WTC11 (cell line): ENCODE measurements around the gene FLYWCH2.

Experiments
- CBFB ChIP-seq: sonication (generic); formaldehyde crosslinking; IDR thresholded peaks from 2 replicates; pipeline ENCODE4 v1.8.1; 2022; ENCODE audit warnings: mild to moderate bottlenecking, low read depth, missing genetic modification reagents
- CREB1 ChIP-seq: sonication (generic); formaldehyde crosslinking; IDR thresholded peaks from 2 replicates; pipeline ENCODE4 v1.8.0; 2023; ENCODE audit warnings: mild to moderate bottlenecking, missing genetic modification reagents
- FOXP1 ChIP-seq: sonication (generic); formaldehyde crosslinking; IDR thresholded peaks from 2 replicates; pipeline ENCODE4 v1.8.0; 2022; ENCODE audit warnings: missing genetic modification reagents, mild to moderate bottlenecking, moderate library complexity, borderline replicate concordance
- MYBL2 ChIP-seq: sonication (generic); formaldehyde crosslinking; IDR thresholded peaks from 2 replicates; pipeline ENCODE4 v1.8.1; 2023; ENCODE audit warnings: mild to moderate bottlenecking, moderate library complexity, missing genetic modification reagents
- RELA ChIP-seq: sonication (generic); formaldehyde crosslinking; IDR thresholded peaks from 2 replicates; pipeline ENCODE4 v1.8.1; 2022; ENCODE audit warnings: missing genetic modification reagents, mild to moderate bottlenecking, borderline replicate concordance
- TF ChIP-seq, protein P1 (sequence below): sonication (generic); formaldehyde crosslinking; IDR thresholded peaks from 2 replicates; pipeline ENCODE4 v1.8.1; 2023; ENCODE audit warnings: mild to moderate bottlenecking, missing genetic modification reagents, moderate library complexity
- TF ChIP-seq, protein P2 (sequence below): fragments of 200-600 bp; IDR thresholded peaks from 2 replicates; pipeline ENCODE4 v1.8.0; 2022; ENCODE audit warnings: antibody characterized with exemption
- TF ChIP-seq, protein P3 (sequence below): sonication (generic); formaldehyde crosslinking; IDR thresholded peaks from 2 replicates; pipeline ENCODE4 v1.8.1; 2023; ENCODE audit warnings: mild to moderate bottlenecking, missing genetic modification reagents
- TF ChIP-seq, protein P4 (sequence below): fragments of 250-450 bp; sonication (Bioruptor Pico); IDR thresholded peaks from 2 replicates; pipeline ENCODE4 v1.9.0; 2021; ENCODE audit warnings: moderate library complexity, mild to moderate bottlenecking, inconsistent platforms, borderline replicate concordance
- TF ChIP-seq, protein P5 (sequence below): sonication (generic); formaldehyde crosslinking; IDR thresholded peaks from 2 replicates; pipeline ENCODE4 v1.8.1; 2022; ENCODE audit warnings: low read depth, mild to moderate bottlenecking, moderate library complexity, missing genetic modification reagents, borderline replicate concordance
- TF ChIP-seq, protein P6 (sequence below): sonication (generic); formaldehyde crosslinking; IDR thresholded peaks from 2 replicates; pipeline ENCODE4 v1.8.0; 2022; ENCODE audit warnings: mild to moderate bottlenecking, missing genetic modification reagents
- TF ChIP-seq, protein P7 (sequence below): sonication (generic); formaldehyde crosslinking; IDR thresholded peaks from 2 replicates; pipeline ENCODE4 v1.8.0; 2022; ENCODE audit warnings: mild to moderate bottlenecking, missing genetic modification reagents

DNA sequence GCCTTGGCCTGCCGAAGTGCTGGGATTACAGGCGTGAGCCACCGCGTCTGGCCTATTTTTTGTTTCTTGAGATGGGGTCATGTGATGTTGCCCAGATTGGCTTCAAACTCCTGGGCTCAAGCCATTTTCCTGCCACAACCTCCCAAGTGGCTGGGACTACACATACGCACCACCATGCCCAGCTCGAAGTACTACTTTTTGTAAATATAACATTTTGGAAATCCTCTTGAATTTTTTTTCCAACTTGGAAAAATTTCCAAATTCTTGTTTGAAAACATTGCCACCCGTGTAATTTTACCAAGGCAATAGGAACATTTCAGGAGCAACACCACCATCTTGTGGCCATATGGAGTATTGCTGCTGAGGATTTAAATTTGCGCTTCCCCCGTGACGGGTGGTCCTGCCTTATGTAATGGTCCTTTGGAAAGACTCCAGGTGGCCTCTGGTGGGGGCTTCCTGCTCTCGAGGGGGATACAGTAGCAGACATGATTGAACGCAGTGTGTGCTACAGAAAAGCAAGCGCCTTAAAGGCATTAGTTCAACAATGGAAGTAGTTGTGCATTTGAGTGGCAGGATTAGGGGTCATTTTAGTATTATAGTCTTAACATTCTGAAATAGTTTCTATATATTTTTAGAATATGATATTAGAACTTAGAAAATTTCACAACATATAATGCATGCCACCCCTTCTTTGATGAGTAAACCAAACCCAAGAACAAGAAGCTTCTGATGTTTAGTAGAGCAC lies 36.7 kb downstream of the FLYWCH2 start:
- TF ChIP-seq, protein P1, sequence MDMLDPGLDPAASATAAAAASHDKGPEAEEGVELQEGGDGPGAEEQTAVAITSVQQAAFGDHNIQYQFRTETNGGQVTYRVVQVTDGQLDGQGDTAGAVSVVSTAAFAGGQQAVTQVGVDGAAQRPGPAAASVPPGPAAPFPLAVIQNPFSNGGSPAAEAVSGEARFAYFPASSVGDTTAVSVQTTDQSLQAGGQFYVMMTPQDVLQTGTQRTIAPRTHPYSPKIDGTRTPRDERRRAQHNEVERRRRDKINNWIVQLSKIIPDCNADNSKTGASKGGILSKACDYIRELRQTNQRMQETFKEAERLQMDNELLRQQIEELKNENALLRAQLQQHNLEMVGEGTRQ (CRISPR knock-in tag): peak; percentile 63
- TF ChIP-seq, protein P2, sequence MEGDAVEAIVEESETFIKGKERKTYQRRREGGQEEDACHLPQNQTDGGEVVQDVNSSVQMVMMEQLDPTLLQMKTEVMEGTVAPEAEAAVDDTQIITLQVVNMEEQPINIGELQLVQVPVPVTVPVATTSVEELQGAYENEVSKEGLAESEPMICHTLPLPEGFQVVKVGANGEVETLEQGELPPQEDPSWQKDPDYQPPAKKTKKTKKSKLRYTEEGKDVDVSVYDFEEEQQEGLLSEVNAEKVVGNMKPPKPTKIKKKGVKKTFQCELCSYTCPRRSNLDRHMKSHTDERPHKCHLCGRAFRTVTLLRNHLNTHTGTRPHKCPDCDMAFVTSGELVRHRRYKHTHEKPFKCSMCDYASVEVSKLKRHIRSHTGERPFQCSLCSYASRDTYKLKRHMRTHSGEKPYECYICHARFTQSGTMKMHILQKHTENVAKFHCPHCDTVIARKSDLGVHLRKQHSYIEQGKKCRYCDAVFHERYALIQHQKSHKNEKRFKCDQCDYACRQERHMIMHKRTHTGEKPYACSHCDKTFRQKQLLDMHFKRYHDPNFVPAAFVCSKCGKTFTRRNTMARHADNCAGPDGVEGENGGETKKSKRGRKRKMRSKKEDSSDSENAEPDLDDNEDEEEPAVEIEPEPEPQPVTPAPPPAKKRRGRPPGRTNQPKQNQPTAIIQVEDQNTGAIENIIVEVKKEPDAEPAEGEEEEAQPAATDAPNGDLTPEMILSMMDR: peak; percentile 93
- TF ChIP-seq, protein P3, sequence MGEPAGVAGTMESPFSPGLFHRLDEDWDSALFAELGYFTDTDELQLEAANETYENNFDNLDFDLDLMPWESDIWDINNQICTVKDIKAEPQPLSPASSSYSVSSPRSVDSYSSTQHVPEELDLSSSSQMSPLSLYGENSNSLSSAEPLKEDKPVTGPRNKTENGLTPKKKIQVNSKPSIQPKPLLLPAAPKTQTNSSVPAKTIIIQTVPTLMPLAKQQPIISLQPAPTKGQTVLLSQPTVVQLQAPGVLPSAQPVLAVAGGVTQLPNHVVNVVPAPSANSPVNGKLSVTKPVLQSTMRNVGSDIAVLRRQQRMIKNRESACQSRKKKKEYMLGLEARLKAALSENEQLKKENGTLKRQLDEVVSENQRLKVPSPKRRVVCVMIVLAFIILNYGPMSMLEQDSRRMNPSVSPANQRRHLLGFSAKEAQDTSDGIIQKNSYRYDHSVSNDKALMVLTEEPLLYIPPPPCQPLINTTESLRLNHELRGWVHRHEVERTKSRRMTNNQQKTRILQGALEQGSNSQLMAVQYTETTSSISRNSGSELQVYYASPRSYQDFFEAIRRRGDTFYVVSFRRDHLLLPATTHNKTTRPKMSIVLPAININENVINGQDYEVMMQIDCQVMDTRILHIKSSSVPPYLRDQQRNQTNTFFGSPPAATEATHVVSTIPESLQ: no peak
- TF ChIP-seq CBFB (CRISPR knock-in tag) (no peak), RELA (CRISPR knock-in tag) (no peak), MYBL2 (no peak), CREB1 (CRISPR knock-in tag) (no peak), FOXP1 (no peak)
- TF ChIP-seq, protein P4, sequence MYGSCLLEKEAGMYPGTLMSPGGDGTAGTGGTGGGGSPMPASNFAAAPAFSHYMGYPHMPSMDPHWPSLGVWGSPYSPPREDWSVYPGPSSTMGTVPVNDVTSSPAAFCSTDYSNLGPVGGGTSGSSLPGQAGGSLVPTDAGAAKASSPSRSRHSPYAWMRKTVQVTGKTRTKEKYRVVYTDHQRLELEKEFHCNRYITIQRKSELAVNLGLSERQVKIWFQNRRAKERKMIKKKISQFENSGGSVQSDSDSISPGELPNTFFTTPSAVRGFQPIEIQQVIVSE (CRISPR knock-in tag): no peak
- TF ChIP-seq, protein P5, sequence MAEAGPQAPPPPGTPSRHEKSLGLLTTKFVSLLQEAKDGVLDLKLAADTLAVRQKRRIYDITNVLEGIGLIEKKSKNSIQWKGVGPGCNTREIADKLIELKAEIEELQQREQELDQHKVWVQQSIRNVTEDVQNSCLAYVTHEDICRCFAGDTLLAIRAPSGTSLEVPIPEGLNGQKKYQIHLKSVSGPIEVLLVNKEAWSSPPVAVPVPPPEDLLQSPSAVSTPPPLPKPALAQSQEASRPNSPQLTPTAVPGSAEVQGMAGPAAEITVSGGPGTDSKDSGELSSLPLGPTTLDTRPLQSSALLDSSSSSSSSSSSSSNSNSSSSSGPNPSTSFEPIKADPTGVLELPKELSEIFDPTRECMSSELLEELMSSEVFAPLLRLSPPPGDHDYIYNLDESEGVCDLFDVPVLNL: no peak
- TF ChIP-seq, protein P6, sequence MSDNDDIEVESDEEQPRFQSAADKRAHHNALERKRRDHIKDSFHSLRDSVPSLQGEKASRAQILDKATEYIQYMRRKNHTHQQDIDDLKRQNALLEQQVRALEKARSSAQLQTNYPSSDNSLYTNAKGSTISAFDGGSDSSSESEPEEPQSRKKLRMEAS (CRISPR knock-in tag): no peak
- TF ChIP-seq, protein P7, sequence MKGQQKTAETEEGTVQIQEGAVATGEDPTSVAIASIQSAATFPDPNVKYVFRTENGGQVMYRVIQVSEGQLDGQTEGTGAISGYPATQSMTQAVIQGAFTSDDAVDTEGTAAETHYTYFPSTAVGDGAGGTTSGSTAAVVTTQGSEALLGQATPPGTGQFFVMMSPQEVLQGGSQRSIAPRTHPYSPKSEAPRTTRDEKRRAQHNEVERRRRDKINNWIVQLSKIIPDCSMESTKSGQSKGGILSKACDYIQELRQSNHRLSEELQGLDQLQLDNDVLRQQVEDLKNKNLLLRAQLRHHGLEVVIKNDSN (CRISPR knock-in tag): 0 out of 2 replicates have a peak, but pooled peaks have one; percentile 41
